COR-L47 (cell line): ENCODE measurements around the gene SLC35B2.
A peak's percentile ranks its signal among the peaks of the same experiment; 100 is the strongest.
"Not testable (repeated sequence)": the region's sequence is repeated elsewhere in the genome, so short reads cannot be mapped to it uniquely, and the experiment has no call there.

ENCODE experiments used
- DNase-seq: peaks from one replicate; lab custom pipeline; 2025; lab: John Stamatoyannopoulos, UW

The SLC35B2 gene

DNA sequence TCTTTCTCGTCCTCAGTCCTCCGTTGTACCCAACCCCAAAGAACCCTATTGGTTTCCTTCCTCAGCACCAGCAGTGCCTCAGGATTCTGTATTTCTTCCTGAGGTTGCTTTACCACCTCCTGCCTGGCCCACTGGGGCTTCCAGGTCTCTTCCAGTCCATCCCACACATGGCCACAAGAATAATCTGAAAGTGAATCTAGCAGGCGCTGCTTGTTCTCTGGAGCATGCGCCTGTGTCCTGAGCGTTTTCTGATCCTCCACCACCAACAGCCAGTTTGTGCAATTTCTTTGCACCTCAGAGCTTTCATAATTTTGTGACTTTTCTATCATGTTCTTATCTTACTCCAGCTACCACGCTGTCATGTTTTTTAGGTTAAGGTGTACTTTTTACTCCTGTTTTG lies 22.1 kb downstream of the SLC35B2 start:
- no peak for DNase-seq

- DNase-seq: peak; percentile 14
Measured at GRCh38 chr6:44234101-44235025, 23.0 kb downstream of the SLC35B2 start.

DNA sequence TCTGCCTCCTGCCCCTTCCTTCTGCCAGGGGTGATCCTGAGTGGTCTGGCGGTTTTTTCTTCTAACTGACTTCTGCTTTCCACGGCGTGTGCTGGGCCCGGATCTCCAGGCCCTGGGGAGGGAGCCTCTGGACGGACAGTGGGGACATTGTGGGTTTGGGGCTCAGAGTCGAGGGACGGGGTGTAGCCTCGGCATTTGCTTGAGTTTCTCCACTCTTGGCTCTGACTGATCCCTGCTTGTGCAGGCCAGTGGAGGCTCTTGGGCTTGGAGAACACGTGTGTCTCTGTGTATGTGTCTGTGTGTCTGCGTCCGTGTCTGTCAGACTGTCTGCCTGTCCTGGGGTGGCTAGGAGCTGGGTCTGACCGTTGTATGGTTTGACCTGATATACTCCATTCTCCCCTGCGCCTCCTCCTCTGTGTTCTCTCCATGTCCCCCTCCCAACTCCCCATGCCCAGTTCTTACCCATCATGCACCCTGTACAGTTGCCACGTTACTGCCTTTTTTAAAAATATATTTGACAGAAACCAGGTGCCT lies 23.7 kb downstream of the SLC35B2 start:
- DNase-seq: no peak

GRCh38 chr6:44232676-44233566 lies 24.4 kb downstream of the SLC35B2 start:
- DNase-seq: no peak

DNA sequence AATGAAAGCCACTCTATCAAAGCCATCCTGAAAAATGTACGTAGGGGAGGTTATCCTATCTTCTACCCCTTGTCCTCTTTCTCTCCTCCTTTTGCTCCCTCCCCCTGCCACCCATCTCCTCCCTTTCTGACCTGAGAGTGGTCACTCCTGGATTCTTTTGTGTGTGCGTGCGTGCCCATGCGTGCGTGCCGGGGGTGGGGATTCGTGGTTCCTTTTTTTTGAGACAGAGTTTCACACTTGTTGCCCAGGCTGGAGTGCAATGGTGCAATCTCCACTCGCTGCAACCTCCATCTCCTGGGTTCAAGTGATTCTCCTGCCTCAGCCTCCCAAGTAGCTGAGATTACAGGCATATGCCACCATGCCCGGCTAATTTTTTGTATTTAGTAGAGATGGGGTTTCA lies 25.9 kb downstream of the SLC35B2 start:
- DNase-seq: not testable (repeated sequence)

- DNase-seq: no peak
Measured at GRCh38 chr6:44230034-44230675, 27.2 kb downstream of the SLC35B2 start.

GRCh38 chr6:44229376-44230033 lies 27.8 kb downstream of the SLC35B2 start:
- no peak for DNase-seq

DNA sequence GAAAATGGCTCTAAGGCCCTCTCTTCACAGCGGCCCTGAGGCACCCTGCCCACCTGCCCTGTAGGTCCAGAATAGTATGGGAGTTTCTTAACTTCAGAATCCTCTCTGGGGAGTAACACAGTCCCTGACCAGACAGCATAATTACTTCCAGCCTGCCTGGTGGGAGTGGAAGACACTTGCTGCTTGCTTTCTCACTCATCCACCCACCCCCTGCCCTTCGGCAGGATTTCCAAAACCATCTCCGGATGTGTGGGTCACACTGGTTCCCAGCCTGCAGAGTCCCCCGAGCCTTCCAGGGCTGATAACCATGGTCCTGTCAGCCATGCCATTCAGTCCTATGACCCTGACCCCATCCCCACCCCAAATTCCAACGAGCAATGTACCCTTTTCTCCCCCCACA lies 28.5 kb downstream of the SLC35B2 start:
- no peak for DNase-seq

GRCh38 chr6:44228433-44228832 lies 28.9 kb downstream of the SLC35B2 start:
- DNase-seq: no peak

DNA sequence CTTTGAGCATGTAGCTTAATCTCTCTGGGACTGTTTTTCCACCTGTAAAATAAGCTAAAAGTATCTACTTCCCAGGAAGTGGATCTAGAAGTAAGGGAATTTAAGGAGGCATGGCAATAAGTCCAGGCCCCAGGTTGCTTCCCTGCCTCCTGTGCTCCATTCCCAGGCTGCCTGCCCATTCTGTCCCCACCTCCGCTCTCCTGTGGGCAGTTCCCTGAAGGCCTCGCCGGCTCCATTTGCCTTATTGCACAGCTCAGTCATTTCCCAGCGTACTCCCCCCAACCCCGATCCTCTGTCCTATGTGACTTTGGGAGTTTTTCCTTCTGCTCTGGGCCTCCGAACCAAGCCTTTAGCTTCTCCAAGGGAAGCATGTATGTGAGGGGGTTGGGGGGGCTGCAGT lies 29.3 kb downstream of the SLC35B2 start:
- no peak for DNase-seq

DNA sequence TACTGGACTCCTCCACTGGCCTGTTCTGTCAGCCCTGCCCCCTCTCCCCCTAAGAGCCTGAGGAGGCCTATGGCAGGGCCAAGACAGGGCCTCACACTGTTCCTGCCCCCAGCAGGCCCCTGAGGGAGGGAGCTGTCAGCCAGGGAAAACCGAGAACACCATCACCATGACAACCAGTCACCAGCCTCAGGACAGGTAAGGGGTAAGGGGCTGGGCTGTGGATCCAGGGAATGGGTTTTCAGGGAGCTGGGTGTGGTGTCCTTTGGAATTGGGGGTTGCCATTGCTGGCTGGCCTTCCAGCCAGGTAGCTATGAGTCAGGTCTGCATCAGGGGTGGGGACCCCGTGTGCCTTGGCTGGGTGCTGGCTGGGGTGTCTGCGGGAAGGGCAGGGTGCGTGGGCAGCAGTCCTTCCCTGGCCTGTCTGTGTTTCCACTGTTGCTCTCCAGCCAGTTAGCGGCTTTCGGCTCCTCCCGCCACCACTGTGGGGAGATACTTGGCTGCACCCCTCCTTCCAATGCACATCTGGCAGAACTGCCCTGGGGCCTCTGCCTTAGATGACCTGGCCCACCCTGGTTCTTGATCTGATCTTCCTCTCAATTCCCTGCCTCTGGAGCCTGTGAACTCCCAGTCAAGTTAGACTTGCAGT lies 30.1 kb downstream of the SLC35B2 start:
- no peak for DNase-seq

DNA sequence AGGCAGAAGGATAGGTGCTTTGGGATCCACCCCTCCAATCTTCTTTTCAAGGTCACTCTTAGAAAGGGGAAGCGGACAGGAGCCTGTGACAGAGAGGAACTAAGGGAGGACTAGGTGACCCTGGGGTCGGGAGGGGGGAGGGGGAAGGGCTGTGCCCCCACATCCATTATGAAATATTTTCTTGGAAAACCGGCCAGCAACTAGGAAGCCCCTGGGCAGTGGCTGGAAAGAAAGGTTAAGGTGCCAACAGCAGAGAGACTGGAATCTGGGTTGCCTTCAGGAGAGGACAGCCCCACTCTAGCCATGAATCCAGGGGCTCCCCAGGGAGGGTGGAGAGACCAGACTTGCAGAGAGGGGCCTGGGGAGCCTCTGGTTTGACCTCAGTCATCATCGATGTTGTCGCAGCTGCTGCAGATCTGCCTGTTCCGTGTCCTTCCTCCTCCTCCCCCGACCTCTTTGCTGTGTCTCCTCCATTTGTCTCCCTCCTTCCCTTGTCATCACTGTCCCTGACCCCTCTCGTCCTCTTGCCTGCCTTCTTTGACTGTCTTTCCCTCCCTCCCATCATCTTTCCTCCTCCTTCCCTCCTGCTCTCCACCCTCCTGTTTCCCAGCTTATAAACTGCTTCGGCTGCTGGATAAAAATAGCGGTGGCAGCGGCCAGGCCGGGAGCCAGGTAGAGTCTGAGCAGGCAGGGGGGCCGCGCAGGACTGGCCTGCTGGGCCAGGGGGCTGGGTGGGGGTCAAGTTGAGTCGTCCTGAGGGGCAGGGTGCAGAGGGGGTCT lies 30.8 kb downstream of the SLC35B2 start:
- no peak for DNase-seq

GRCh38 chr6:44225579-44226325 lies 31.6 kb downstream of the SLC35B2 start:
- peak; percentile 40 for DNase-seq

DNA sequence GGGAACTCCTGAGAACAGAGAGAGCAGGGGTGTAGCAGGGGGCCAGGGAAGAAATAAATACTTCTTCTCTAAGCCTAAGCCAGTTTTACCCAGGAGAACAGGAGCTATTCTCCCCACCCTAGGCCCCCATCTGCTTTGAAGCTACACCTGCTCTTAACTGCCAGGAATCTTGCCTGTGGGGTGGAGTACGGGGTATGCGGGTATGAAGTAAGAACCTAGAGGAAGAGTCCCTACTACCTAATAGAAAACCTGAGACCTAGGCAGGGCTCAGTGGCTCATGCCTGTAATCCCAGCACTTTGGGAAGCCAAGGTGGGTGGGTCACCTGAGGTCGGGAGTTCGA lies 32.4 kb downstream of the SLC35B2 start:
- no peak for DNase-seq

DNA sequence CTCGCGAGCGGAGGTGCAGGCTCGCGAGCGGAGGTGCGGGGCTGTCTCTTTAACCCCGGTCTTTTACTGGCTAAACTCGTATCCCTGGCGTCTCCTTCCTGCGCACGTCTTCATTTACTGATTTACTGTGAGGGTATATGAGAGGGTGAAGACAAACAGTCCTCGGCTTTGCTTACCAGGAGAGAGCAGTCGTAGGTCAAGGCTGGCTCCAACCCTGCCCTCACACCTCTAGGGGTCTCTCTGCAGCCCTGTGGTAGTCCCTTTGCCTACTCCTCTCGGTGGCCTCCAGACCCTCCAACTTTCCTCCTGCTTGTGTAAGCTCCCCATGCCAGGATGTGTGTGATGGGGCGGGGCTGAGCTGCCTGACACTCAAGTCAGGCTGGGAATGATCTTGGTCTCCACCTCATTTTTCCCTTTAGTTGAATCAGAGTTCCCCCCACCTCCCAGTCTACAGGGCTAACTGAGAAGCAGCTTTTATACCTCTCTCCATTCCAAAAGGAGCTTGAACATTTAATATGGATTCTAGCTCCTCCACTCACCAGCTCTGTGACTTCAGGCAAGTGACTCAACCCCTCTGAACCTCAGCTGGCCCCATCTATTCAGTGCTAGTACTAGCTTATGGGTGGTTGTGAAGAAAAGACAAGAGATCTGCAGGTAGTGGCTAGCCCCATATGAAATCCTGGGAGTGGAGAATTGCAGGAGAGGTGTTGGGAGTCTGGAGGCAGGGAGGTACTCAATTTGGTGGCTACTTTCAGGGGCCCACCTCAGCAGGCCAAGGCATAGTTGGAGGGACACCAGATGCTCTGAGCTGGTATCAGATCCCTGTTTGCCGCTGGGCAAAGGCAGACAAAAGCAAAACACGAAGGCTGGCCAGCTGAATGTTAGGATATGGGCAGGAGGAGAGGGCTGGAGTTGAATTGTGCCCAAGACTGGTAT lies 33.0 kb downstream of the SLC35B2 start:
- DNase-seq: no peak

DNA sequence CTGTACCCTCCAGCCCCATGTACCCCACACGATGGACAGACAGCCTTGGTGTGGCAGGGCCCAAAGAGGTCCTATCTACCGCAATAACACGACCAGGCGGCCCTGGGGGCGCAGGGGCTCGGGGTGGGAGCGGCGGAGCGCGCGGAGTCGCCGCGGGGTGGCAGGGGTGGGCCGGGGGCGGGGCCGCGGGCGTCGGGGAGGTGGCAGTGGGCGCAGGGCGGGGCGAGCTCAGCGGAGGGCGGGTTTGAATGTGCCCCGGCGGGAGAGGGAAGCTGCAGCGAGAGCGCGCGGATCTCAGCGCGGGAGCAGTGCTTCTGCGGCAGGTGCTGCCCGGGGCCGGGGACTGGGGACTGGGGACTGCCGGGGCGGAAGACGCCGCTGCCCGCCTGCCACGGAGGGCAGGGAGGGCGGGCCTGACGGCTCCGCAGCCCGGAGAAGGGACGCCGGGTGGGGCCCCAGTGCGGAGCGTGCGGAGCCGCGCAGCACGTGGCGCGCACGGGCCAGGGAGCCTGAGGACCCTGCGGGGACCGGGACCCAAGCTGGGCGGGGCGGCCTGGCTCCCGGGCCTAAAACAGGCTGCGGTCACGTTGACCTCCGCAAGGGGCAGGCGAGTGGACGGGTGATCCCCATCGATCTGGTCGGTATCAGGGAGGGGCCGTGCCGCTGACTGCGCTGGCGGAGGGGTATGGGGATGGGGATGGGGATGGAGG lies 33.9 kb downstream of the SLC35B2 start, which contains the start of gene SLC29A1:
Gene SLC29A1 (plus strand): TSS at position 277 of the 710 bp plus-strand sequence. CDS start 3,719 bp downstream, outside the sequence.
- DNase-seq: peak; percentile 71

DNA sequence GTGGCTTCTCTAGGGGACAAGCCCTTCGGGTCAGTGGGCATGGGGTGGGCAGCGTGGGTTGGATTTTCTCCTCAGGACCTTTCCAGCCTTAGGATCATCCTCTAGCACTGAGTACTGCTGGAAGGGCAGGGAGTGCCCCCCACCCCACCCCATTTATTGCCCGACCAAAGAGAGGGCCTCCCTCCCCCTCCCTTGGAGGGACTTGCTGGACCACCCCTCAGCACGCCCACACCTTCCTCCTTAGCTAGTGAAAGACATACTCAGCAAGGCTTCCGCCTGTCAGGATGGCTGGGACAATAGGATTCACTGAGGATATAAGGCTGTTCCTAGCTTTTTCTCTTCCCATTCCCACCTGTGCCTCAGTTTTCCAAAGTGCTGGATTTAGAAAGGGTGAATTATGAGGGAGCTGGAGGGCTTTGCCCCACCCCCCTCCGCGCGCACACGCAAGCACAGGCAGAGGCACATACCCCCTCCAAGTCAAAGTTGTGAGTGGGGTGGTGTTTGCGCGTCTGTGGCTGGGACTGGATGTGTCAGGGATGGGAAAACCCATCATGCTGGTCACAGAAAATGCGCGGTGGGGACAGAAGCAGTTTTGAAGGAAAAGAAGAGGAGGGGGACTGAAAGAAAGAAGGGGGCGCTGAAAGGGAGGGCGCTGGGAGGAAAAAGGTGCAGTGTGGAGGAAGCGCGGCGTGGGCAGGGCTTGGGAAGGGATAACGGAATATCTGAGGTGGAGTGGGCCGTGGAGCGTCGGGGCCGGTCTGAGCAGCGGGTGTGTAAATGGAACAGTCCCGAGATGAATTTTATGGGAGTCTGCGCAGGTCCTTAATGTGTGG lies 34.6 kb downstream of the SLC35B2 start:
- no peak for DNase-seq
